HUDEP-2 (cell line): Measurements from ENCODE around the gene TP63.

ENCODE experiments used
- DNase-seq, 76 experiments: peaks; one replicate each; lab custom pipeline; 2025; ENCODE audit not compliant: unreplicated experiment in 76 of 76; lab: John Stamatoyannopoulos, UW

Gene TP63

GRCh38 chr3:189902230-189903186 is 271.3 kb downstream of the TP63 start:
- no peak for DNase-seq

- DNase-seq: no peak
These were observed 272.5 kb downstream of the TP63 start for GRCh38 chr3:189903562-189904250.

- no peak for DNase-seq
These were observed 276.6 kb downstream of the TP63 start for GRCh38 chr3:189907803-189908202.

DNA sequence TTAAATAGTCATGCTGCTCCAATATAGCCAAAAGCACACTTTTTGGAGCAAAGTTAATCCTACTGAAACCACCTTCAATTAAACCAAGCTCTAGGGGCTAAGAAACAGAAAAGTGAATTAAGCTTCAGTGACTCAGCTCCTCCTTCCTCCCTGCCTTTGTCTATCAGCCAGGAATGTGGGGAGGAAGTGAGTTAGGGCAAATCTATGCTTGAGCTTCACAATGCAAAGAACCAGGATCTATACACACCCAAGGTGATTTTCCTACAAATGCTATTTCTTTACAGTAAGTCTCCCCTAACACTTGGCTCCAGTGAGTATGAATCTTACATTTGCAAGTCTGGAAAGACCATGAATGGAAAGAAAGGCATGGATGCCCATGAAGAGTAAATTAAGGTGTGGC is 277.5 kb downstream of the TP63 start:
- no peak for DNase-seq

GRCh38 chr3:189909139-189909538 is 277.9 kb downstream of the TP63 start:
- no peak for DNase-seq

DNA sequence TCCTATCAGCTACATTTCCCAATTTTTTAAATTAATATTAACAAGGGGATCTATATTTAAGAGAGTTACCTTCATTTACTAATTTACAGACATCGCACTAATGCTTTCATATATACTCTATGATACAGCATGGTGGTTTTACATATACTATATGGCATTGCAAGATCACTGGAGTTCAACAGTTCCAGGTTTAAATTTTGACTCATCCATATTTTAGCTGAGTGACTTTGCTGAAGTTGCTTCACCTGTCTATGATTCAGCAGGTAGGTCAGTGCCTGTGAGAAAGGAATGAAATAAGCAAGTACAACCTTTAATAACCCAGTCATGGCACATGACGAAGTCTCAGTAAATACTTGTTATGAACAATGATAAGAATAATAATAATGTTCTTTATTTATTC is 278.4 kb downstream of the TP63 start:
- no peak for DNase-seq

DNA sequence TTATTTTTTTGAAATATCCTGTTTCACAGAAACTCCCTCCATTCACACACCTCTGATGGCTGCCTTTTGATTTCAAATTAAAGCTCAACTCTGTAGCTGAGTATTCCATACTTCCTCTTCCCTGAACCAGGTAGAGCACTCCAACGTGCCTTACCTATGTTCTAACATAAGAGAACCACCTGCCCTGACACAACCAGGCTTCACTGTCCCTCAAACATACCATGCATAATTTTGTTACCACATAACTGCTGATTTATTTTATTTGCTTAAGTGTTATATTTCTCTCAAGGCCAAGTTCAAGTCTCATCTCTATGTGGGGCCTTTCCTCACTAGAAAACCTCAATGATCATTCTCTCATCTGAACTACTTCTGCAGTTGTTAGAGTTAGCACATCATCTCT is 279.8 kb downstream of the TP63 start:
- DNase-seq: no peak

GRCh38 chr3:189914799-189915198 is 283.6 kb downstream of the TP63 start:
- DNase-seq: no peak

DNA sequence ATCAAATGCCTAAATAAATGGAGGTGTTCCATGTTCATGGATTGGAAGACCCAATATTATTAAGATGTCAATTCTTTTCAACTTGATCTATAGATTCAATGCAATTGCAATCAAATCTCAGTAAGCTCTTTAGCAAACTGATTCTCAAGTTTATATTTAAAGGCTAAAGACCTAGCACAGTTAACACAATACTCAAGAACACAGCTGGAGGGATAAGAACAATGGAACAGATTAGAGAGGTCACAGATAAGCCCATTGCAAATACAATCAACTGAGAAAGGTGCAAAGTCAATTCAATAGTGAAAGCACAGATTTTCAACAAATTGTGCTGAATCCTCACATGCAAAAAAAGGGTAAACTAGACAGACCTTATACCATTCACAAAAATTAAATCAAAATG is 290.6 kb downstream of the TP63 start:
- no peak for DNase-seq

DNA sequence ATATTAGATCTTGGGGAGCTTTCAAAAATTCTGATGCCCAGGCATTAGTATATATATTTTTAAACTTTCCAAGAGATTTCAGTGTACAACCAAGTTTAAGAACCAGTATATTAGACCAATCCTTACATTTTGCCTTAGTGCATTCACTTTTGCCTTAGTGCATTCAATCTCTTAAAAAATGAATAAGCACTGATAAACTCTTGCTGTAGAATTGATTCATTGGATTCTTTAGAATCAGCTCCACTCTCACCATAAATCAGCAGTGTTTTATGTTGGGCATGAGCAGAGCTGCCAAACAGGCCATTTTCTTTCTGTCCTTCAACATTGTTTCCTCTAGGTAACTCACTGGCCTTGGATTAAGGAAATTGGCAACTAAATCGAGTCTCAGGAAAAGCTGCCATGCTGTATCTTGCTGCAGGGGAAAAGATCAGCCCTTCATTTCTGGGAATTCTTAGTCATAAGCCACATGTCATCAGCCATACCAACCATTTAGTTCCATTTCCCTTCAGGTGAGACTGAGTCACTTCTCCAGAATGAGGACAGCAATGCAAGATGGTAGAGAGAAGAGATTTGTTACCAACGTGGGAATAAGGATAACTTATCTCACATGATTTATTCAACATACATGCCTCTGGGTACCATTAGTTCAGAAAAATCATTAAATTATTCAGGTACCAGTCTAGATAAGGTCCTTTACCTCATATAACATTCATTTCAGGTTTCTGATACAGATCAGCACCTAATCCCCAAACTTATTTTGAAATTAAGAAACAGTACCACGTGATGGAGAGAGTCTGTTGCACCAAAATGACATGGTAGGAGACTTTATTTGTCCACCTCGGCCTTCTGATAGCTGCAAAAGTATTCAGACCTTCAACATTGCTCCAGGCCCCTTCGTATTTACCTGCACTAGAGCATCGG is 297.0 kb downstream of the TP63 start:
- no peak for DNase-seq

DNA sequence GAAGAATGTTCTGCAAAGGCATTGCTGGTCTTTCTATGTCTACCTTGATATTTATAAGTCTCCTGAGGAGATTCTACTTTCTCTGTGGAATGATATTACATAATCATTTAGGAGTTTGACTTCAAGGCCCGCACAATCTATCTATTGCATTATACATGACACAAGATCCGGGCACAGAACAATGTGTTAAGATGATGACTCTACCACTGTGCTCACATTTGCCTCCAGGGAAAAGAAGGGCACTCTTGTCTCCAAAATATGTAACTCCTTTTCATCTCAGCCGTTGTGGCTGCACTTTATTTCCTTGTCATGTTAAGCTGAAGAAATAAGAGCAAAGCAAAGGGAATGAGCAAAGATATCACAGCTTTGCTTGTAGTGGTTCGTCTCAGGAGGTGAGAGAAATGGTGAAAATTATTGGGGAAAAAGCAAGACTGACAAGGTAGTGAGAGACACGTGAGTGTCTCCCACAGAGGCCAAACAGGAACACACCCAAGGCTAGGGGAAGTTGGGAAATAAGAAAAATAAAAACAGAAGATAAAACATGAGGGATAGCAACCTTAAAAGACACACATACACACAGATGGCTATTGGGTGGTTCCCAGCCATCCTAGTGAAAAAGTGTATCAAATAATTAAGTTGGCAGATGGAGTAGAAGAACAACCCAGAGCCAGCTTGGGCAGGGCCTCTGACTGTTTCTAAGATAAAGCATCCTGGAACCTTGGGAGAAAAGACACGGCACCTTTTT is 305.2 kb downstream of the TP63 start:
- no peak for DNase-seq

DNA sequence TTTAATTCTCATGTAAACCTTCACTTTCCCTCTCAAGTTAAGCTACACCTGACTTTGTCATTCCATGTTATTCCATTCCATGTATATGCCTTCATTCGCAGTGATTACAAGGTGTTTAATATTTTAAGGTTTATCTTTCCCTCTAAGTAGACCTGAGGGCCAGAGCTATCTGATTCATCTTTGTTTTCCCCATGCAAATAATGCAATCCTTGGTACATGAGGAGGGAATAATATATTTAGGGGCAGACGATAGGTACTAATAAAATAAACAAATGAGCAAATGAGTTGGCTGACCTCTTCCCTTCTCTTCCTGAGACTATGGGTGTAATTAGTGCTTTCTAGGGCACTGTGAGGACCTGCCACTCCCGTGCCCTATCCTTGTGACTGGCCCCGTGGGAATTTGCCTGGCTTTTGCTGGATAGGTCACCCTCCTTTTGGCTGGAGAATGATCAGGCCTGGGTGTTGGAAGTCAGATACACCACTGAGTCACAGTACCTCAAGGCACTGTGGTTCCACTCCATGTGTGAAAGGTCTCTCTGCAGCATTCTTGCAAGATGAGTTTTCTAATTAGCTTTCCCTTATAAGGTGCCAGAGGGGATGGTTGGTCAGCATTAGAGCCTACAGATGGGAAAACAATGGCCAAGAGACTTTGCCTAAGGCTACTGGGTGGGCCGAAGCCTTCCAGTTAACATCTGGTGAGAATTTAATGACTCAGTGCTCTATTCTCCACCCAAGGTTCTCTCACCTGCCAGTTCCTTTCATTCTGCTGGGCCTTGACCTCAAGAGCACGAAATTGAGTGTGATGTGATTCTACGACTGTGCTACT is 306.3 kb downstream of the TP63 start:
- DNase-seq: no peak

GRCh38 chr3:189941125-189941524 is 309.9 kb downstream of the TP63 start:
- DNase-seq: no peak

GRCh38 chr3:189941679-189942078 is 310.5 kb downstream of the TP63 start:
- no peak for DNase-seq

GRCh38 chr3:189942948-189943347 is 311.8 kb downstream of the TP63 start:
- DNase-seq: no peak

GRCh38 chr3:189944285-189945145 is 313.3 kb downstream of the TP63 start:
- DNase-seq: no peak

GRCh38 chr3:189945935-189946709 is 314.9 kb downstream of the TP63 start:
- no peak for DNase-seq
